ENCODE measurements around the gene OLIG2.

- TF ChIP-seq CTCF (IDR thresholded peaks at IDR 0.05): no peak
- TF ChIP-seq ATF2 (CRISPR knock-in tag; IDR thresholded peaks at IDR 0.05; ENCODE audit: borderline replicate concordance, low read depth): no peak
- no peak for TF ChIP-seq FOXP4 (CRISPR knock-in tag; IDR thresholded peaks at IDR 0.05)
- no peak for TF ChIP-seq NR3C1 (CRISPR knock-in tag; conservative IDR thresholded peaks at IDR 0.05; ENCODE audit: low read depth)
- no peak for TF ChIP-seq JUN (CRISPR knock-in tag; IDR thresholded peaks at IDR 0.05)
- TF ChIP-seq ZSCAN18 (CRISPR knock-in tag; IDR thresholded peaks at IDR 0.05): no peak
- no peak for TF ChIP-seq ZBTB21 (CRISPR knock-in tag; IDR thresholded peaks at IDR 0.05; ENCODE audit: borderline replicate concordance)
Observed at GRCh38 chr21:33010931-33011330, 14.8 kb upstream of the OLIG2 start.
